Endothelial cell of umbilical vein (primary cell): ENCODE data around the gene SEZ6L. TPM values are rescaled to one million over a fixed set of nuclear protein-coding genes. Genes with fewer than 3 reads are reported as not detected.

Experiments used
- BruUV-seq: library from RNA; stranded (reverse); fragments of 400-500 nt; replicated peaks from 2 replicates; lab custom pipeline; 2021; lab: Mats Ljungman, UMichigan
- CTCF ChIA-PET: fragments of 300-600, 350-600 bp; sonication (Branson Sonifier 250); formaldehyde crosslinking; loops from one replicate; lab custom pipeline; 2021; ENCODE audit warnings: antibody characterized with exemption, inconsistent platforms; lab: Charles Lee
- POLR2A ChIA-PET: fragments of 300-600, 350-600 bp; sonication (Branson Sonifier 250); formaldehyde crosslinking; loops from one replicate; lab custom pipeline; 2021; ENCODE audit warnings: antibody characterized with exemption, inconsistent platforms; lab: Charles Lee
- DNase-seq: peaks from one replicate; pipeline ENCODE4 v3.0.0-alpha.2; 2011; ENCODE audit warnings: low read depth, low spot score
- FAIRE-seq: peaks from 2 replicates; lab custom pipeline; 2011; peaks lifted over from hg19 to GRCh38; lab: Jason Lieb, UNC
- H2AFZ ChIP-seq: 2 replicates; pipeline ENCODE4 v1.6.0; 2012; ENCODE audit warnings: low read depth, low read length, control low read depth, inconsistent platforms
- H3K27ac ChIP-seq: 2 replicates; pipeline ENCODE4 v1.5.1; 2011; ENCODE audit warnings: low read depth, mild to moderate bottlenecking, control low read depth, low read length, moderate library complexity; ENCODE audit not compliant: insufficient read depth
- H3K27me3 ChIP-seq, 2 experiments: 2 replicates each; pipeline versions ENCODE4 v1.6.0 to v1.6.1; 2011; ENCODE audit warnings: low read length in 2 of 2, mixed read lengths in 1 of 2; ENCODE audit not compliant: control insufficient read depth in 2 of 2, insufficient read depth in 2 of 2
- H3K36me3 ChIP-seq, 2 experiments: 2 replicates in 1 of 2; 3 replicates in 1 of 2; pipeline ENCODE4 v1.5.1; 2011; ENCODE audit warnings: low read length in 2 of 2, mild to moderate bottlenecking in 1 of 2, moderate library complexity in 1 of 2; ENCODE audit not compliant: control insufficient read depth in 2 of 2, insufficient read depth in 2 of 2; ENCODE audit errors: extremely low read depth in 1 of 2
- H3K4me1 ChIP-seq: 3 replicates; pipeline ENCODE4 v1.5.1; 2011; ENCODE audit warnings: mild to moderate bottlenecking, low read length; ENCODE audit not compliant: control insufficient read depth, insufficient read depth; ENCODE audit errors: extremely low read depth
- H3K4me2 ChIP-seq: 2 replicates; pipeline ENCODE4 v1.6.1; 2011; ENCODE audit warnings: low read length, control low read depth, mixed read lengths; ENCODE audit not compliant: insufficient read depth
- H3K4me3 ChIP-seq, 3 experiments: fragments of 200-600 bp in 1 of 3; sonication (generic), shearing (Covaris generic) in 1 of 3; replicated peaks in 1 of 3; 2 replicates each; pipeline ENCODE4 v1.5.1; 2011 to 2016; ENCODE audit warnings: control low read depth in 3 of 3, low read length in 3 of 3, mild to moderate bottlenecking in 2 of 3, inconsistent platforms in 1 of 3, low read depth in 1 of 3, moderate library complexity in 1 of 3; ENCODE audit not compliant: insufficient read depth in 1 of 3
- H3K79me2 ChIP-seq: 2 replicates; pipeline ENCODE4 v1.6.0; 2012; ENCODE audit warnings: low read length, inconsistent platforms; ENCODE audit not compliant: control insufficient read depth, insufficient read depth
- H3K9ac ChIP-seq: replicated peaks from 2 replicates; pipeline ENCODE3; 2011; ENCODE audit warnings: low read length, control low read depth; ENCODE audit not compliant: insufficient read depth; ENCODE audit errors: extremely low read depth
- H3K9me1 ChIP-seq: replicated peaks from 3 replicates; pipeline ENCODE4 v1.6.0; 2011; ENCODE audit warnings: mild to moderate bottlenecking, low read length; ENCODE audit not compliant: control insufficient read depth, insufficient read depth; ENCODE audit errors: extremely low read depth
- H3K9me3 ChIP-seq: replicated peaks from 2 replicates; pipeline ENCODE4 v1.5.1; 2012; ENCODE audit warnings: low read length, inconsistent platforms; ENCODE audit not compliant: control insufficient read depth, insufficient read depth
- H4K20me1 ChIP-seq: replicated peaks from 2 replicates; pipeline ENCODE3; 2011; ENCODE audit warnings: mild to moderate bottlenecking, low read length; ENCODE audit not compliant: control insufficient read depth, insufficient read depth; ENCODE audit errors: extremely low read depth
- CTCF ChIP-seq, 2 donors: IDR thresholded peaks; 1 replicate in 1 of 2; 2 replicates in 1 of 2; pipeline ENCODE4 v1.5.1; 2011; ENCODE audit warnings: low read length in 2 of 2, mild to moderate bottlenecking in 2 of 2, moderate library complexity in 2 of 2, control low read depth in 1 of 2, inconsistent platforms in 1 of 2, low read depth in 1 of 2; ENCODE audit not compliant: insufficient read depth in 1 of 2; ENCODE audit errors: extremely low read depth in 1 of 2
- EZH2 ChIP-seq: IDR thresholded peaks from 2 replicates; pipeline ENCODE4 v1.6.1; 2012; ENCODE audit warnings: borderline replicate concordance, low read depth, mild to moderate bottlenecking, moderate library complexity, low read length, inconsistent platforms; ENCODE audit not compliant: severe bottlenecking
- FOS ChIP-seq: IDR thresholded peaks from 2 replicates; pipeline ENCODE4 v1.6.1; 2011; ENCODE audit warnings: mild to moderate bottlenecking, low read length, moderate library complexity, borderline replicate concordance; ENCODE audit not compliant: insufficient read depth
- GATA2 ChIP-seq: IDR thresholded peaks from 2 replicates; pipeline ENCODE4 v1.7.0; 2011; ENCODE audit warnings: low read depth, mild to moderate bottlenecking, moderate library complexity, mixed read lengths, low read length; ENCODE audit not compliant: insufficient read length, insufficient read depth
- JUN ChIP-seq: IDR thresholded peaks from 2 replicates; pipeline ENCODE4 v1.6.1; 2011; ENCODE audit warnings: borderline replicate concordance, low read depth; ENCODE audit not compliant: insufficient read length, insufficient read depth
- MAX ChIP-seq: IDR thresholded peaks from 2 replicates; pipeline ENCODE4 v1.6.1; 2011; ENCODE audit not compliant: insufficient read depth, insufficient read length
- MYC ChIP-seq: IDR thresholded peaks from one replicate; pipeline ENCODE4 v1.6.1; 2011; ENCODE audit warnings: mild to moderate bottlenecking, low read depth, low read length
- POLR2A ChIP-seq: IDR thresholded peaks from 2 replicates; pipeline ENCODE4 v1.6.1; 2012; ENCODE audit warnings: low read depth, mild to moderate bottlenecking, control low read depth, low read length
- POLR2AphosphoS5 ChIP-seq: IDR thresholded peaks from 2 replicates; pipeline ENCODE4 v1.6.1; 2012; ENCODE audit warnings: low read depth, mild to moderate bottlenecking, control low read depth, low read length, moderate library complexity; ENCODE audit not compliant: insufficient read depth
- dilution Hi-C: fragments of 300-500 bp; cut with MboI; formaldehyde crosslinking; loops from one replicate; pipeline ENCODE4 v1.15.0; 2019; ENCODE audit warnings: low sequenced_read_pairs; ENCODE audit not compliant: extremely low pct_ligation_motif_present
- intact Hi-C: fragments of 100-400 bp; cut with micrococcal nuclease; formaldehyde crosslinking; loops from one replicate; pipeline ENCODE4 v1.10.0; 2022
- polyA plus RNA-seq, 4 experiments: library from polyadenylated mRNA; depleted of rRNA in 3 of 4; stranded (reverse) in 3 of 4; unstranded in 1 of 4; fragments of >200 nt; gene quantifications; 2 replicates each; pipeline versions ENCODE4 v1.2.1 to v1.2.3, GENCODE V29; 2011 to 2012; ENCODE audit warnings: missing spikeins in 1 of 4
- total RNA-seq: library from RNA; stranded (reverse); gene quantifications from 2 replicates; pipeline ENCODE4 v1.2.3, GENCODE V29; 2021

The SEZ6L gene
- total and polyA plus RNA-seq, 2 donors (not counting 3 experiments of a cell fraction or from before 2014, with no cell fraction given) = not detected

GRCh38 chr22:26143806-26144325 lies 25.4 kb upstream of the SEZ6L start:
- DNase-seq = no peak
- no peak overlapping the region for H2AFZ ChIP-seq
- no peaks in the 10 kb centered on the region for H3K9me1 ChIP-seq
- H3K27me3 ChIP-seq = no peaks in the 10 kb centered on the region
- intact Hi-C loops = no loop called here
- TF ChIP-seq CTCF (IDR thresholded peaks at IDR 0.05; ENCODE audit: extremely low read depth in 1 of 2, insufficient read depth in 1 of 2, low read depth in 1 of 2, low read length in 2 of 2) (no peak), FOS (no peak), GATA2 (no peak), POLR2A (no peak), MYC (no peak), EZH2 (no peak), JUN (no peak), MAX (no peak), POLR2AphosphoS5 (no peak)
- H3K27ac ChIP-seq = no peak overlapping the region
- no peaks in the 10 kb centered on the region for H3K4me1 ChIP-seq
- dilution Hi-C loops = no loop called here
- peaks cover 2% of the 10 kb centered on the region for H3K9me3 ChIP-seq
- FAIRE-seq = no peak
- no peaks in the 10 kb centered on the region for H3K36me3 ChIP-seq
- no peak overlapping the region for H3K4me3 ChIP-seq
- no TSS peak for BruUV-seq
- no peaks in the 10 kb centered on the region for H3K79me2 ChIP-seq
- ChIA-PET CTCF (interaction anchor here (0.6 kb wide), 1 partner anchor 590 kb away, joined by 3 read pairs; no protein-coding TSS in a partner anchor), POLR2A (no interaction called here)
- no peak overlapping the region for H3K4me2 ChIP-seq
- H3K9ac ChIP-seq = no peak overlapping the region
- H4K20me1 ChIP-seq = no peaks in the 10 kb centered on the region
